HG03196 (cell line): ENCODE measurements around the gene PKHD1.
A peak's percentile ranks its signal among the peaks of the same experiment; 100 is the strongest.
"Not testable (repeated sequence)": the region's sequence is repeated elsewhere in the genome, so short reads cannot be mapped to it uniquely, and the experiment has no call there.

Source experiments
- ATAC-seq: cut with Tn5 transposase; IDR thresholded peaks from one replicate; pipeline ENCODE4 v1.9.1; 2021; ENCODE audit not compliant: unreplicated experiment

Gene PKHD1

DNA sequence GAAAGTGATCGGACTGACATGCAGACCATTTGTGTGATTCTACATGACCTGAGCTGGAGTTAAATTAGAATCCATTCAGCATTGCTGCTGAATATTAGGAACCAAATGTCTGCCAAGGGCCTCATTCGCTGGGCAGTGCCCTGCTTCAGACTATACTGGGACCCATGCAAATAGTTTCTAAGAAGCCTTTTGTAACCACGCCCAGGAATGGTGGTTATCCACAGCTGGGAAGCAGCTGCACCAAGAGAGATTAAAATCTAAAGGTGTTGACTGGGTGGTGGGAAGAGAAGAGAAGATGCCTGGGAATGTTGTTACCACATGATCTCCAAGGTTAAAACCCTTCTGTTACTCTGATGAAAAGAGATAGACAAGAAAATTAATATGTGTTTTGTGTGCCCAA lies 156.8 kb downstream of the PKHD1 start:
- no peak for ATAC-seq

DNA sequence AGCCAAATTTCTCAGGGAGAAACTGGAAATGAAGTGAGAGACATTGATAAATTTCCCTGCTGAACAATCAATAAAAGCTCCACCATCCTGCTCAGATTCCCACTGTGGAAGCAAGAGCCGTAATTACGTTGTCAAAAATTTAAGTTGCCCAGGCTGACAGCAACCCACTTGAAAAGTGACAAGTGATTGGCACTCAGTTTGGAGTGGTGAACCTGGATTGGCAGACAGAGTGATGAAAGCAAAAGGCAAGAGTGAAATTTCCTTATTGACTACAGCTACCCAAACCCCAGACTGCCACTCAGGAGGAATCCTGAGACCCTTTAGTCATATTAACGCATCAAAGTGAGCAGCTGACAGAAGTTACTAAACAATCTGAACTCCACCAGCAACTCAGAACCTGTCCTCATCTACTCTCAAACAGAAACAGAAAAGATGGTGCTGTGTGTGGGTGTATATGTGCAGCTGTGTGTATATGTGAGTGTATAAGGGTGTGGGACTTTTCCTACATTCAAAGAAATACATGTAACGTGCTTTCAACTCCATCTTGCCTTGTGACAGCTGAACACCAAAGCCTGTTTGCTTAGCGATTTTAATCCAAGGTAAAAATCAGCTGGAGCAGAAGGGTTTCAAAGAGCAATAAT lies 157.4 kb downstream of the PKHD1 start:
- ATAC-seq = no peak

DNA sequence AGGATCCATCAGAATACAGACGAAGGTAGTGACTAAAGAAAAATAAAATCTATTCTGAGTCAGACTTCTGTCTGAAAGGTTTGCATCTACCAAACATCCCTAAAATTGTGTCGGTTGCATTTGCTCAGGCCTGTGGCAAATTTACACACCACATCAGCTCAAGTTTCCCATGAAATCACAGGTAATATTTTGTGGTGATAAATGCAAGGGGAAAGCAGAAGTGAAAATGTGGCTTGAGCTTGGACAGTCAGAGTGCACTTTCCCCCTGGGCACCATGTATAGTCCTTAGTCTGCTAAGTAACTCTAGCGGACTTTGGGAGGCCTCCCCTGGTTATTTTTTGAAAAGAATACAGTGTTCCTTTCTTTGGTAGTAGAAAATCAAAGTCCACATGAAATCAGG lies 159.1 kb downstream of the PKHD1 start:
- ATAC-seq = peak; percentile 57

DNA sequence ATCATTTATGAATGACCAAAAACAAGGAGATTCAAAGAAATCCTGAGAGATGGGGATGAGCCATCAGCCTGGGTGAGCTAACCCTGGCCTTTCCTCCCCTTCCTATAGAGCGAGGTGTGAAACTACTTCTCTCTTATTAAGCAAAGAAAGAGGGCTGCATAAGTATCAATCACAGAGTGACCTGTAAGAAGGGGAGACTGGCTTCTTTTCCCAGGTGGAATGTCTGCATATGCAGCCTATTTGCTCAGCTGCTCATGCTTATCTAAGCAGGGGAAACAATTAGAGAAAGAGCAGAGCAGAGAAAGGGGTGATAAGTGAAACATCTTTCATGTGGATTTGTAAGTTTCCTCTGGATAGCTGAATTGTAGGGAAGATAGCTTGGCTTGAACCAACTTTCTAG lies 160.0 kb downstream of the PKHD1 start:
- ATAC-seq = no peak

DNA sequence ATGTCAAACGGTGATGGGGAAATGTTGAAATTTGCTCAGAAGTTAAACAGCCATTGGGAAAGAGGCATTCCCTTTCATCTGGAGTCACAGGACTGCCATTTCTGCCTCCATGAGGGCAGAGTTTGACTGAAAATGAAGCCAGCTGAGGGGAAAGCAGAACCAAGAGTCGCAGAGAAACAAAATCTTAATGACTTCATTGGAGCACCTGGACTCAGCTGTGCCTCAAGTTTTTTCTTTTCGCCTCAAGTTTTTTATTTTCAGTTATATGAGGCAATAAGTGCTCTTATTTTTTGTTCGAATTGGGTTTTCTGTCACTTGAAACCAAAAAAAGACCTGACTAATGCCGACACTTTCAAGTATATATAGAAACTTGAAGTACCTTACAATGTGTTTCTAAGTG lies 161.3 kb downstream of the PKHD1 start:
- no peak for ATAC-seq

DNA sequence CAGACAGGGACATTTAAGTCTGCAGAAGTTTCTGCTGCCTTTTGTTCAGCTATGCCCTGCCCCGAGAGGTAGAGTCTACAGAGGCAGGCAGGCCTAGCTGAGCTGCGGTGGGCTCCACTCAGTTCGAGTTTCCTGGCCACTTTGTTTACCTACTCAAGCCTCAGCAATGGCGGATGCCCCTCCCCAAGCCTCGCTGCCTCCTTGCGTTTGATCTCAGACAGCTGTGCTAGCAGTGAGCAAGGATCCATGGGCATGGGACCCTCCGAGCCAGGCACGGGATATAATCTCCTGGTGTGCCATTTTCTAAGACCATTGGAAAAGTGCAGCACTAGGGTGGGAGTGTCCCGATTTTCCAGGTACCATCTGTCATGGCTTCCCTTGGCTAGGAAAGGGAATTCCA lies 164.9 kb downstream of the PKHD1 start:
- not testable (repeated sequence) for ATAC-seq

DNA sequence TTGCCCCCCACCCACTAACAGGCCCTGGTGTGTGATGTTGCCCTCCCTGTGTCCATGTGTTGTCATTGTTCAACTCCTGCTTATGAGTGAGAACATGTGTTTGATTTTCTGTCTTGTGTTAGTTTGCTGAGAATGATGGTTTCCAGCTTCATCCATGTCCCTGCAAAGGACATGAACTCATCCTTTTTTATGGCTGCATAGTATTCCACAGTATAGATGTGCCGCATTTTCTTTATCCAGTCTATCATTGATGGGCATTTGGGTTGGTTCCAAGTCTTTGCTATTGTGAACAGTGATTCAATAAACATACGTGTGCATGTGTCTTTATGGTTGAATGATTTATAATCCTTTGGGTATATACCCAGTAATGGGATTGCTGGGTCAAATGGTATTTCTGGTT lies 169.1 kb downstream of the PKHD1 start:
- not testable (repeated sequence) for ATAC-seq

DNA sequence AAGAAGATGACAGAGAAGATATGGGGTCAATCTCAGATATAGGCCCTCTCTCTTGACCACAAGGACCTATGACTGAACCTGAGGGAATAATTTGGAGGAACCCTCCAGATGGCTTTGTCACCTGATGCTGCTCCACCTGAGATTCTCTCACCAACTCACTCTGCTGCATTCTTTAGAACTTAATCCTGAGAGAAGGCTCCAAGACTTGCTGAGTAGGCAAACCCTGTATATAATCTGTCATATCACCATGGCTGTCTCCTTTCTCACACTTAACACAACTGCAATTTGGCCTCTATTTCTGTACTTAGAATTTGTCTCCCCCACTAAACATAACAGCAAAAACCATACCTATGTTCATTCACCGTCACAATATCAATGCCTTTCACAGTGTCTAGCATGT lies 172.3 kb downstream of the PKHD1 start:
- ATAC-seq = no peak

DNA sequence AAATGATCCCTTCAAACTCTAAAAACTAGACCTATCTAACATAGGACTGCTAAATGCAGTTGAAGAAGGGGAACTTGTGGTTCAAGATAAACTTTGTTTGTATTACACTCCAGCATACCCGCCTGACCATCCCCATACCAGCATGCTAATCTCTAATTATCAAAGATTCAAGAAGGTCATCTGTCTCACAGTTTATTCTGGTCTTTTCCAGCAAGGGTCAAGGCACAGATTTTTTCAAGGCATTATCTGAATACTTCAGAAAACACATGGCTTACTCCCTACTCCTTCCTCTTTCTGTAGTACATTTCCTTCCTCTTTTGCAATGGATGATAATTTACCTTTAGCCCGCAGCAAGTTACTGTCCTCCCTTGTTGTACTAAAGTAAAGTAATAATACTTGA lies 174.1 kb downstream of the PKHD1 start:
- ATAC-seq = no peak

DNA sequence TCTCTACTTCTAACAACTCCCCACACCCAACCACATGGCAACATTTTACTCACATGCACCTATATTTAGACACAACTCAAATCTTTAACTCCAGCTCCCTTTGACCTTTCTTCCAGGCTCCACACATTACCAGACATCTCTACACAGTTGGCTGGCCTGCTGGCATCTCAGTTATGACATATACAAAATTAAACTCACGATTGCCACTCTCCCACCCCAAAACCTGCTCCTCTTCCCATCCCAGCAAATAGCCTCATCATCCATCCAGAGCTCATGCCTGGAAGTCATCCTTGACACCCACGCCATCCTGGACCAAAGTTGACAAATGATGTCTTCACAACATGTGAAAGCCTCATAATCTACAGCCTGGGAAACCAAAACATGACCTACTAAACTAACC lies 176.6 kb downstream of the PKHD1 start:
- no peak for ATAC-seq

DNA sequence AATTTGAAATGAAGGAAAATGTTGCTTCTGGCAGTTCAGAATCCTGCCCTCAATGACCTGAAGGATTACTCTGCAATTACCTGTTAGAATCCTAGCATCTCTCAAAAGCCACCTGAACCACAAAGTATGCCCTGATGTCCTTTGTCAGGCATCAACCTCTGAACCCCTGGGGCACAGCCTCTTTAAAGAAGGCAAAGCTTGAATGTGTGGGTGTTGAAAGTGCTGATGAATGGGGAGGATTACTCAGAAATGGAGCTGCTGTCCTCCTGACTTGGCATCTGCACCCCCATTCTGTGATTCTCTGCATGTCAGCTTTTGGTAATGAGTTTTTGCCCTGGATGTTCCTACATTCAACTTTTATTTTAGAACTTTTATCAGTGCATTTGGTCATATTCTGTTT lies 179.2 kb downstream of the PKHD1 start:
- no peak for ATAC-seq

DNA sequence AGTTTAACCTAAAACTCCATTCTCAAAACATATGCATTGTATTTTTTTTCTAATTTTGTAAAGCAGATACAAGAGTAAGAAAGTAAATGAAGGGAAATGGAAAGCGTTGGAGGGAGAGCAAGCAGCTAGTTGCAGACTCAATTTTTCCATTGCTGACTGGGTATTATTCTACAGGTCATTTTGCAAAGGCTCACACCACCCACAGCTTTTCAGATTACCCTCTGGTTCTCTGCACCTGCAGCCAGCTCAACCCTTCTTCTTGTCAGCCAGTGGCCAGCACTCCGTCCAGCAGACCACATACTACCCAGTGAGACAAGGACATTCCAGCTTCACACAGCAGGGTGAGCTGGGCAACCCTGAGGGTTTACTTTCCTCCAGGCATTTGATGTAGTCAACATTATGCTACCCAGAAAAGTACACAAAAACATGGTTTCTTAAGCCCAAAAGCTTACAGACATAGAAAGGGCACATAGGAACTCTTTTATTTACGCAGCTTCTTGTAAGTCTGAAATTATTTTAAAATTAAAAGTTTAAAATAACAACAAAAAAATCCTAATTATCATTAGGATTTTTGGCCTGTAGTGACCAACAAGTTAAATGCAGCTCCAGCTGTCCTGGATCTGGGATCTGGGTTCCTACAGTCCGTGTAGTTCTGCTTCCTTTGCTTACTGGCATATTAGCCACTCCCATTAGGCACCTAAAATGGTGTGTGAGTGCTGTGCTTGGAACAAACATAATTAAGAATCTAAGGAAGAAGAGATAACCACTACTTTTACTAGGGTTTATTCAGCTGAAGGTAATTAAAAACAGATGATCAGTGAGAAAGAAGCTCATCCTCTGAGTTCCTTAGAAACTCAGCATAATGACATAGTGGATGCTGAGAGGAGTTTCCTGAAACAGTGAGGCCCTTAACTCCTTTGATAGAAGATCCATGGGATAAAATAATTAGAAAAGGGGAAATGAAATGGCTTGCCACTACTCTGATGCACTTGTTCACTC lies 185.3 kb downstream of the PKHD1 start:
- ATAC-seq = no peak

DNA sequence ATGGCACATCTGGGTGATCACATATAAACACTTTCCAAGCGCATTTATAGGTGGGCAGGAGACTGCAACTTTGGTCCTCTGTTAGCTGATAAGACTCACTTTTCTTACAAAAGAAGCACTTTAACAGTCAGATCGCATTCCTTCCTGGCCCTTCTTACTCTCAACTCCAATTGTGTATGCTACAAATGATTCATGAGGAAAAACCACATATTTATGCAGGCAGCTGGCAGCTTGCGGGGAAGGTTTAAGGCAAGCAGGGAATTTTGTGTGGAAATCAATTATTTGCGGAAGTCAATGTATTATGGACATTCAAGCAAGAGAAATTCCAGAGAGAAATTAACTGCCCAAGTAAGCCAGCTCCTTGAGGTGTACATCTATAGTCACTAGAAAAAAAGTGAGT lies 194.0 kb downstream of the PKHD1 start:
- ATAC-seq = no peak

DNA sequence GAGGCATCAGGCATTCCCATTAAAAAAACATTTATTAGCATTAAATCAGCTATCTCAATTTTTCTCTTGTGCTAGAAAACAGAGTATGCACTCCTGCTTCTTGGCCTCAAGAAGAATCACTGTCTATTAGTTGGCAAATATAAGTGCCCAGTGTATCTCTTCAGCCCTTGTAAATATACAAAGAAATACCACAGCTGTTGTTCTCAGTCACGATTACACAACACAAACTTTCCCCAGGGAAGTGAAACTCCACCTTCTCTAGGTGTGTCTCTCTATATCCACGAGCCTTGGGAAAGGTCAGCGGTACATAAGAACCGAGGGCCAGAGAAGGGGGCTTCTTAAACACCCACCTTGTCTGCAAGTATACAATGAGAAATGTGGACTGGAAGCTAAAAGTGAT lies 194.7 kb downstream of the PKHD1 start:
- ATAC-seq = no peak

DNA sequence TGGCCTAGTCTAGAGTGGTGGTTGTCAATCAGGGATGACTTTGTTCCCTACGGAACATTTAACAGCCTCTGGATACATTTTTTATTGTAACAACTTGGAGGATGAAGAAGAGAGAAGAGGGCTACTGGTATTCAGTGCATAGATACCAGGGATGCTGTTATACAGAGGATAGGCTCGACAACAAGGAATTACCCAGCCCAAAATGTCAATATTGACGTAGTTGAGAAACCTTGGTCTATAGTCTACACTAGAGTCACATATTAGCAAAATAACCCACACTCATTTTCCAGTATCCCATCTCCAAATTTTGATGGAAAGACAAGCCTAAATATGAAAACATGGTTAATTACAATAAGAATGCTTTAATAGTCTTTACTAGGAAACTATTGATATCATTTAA lies 195.1 kb downstream of the PKHD1 start:
- ATAC-seq = no peak

DNA sequence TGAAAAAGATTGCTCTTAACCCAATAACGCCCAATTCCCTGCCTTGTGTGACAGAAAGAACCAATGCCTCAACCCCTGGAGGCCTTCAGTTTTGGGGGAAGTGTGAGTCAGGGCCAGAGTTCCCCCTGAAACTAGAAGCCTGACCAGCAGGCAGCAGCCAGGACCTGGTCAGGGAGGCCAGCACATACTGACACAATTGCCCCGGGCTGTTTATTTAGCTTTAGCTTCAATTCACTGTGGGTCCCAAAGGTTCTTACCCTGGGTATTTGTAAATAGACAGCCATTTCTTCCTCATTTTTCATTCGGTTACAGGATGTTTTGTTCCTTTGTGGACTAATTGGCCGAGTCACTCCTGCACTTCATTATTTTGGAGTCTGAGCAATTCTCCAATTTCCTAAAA lies 195.6 kb downstream of the PKHD1 start:
- ATAC-seq = no peak

DNA sequence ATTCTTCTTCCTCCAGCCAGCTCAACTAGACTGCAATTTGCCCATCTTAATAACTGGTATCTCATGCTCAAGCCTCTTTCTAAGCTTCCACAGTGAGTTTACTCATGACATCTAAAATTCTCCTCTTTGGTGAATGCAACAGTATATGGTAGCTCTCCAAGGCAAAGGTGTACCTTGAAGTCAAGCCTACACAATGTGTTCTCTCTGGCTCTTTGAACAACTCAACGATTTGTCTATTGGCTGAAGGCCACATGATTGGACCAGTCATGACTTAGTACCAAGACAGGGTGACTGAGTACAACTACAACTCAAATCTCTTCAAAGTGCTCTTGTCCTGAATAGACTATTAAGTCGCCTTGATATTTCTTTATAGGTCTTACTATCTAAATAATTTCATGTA lies 199.6 kb downstream of the PKHD1 start:
- no peak for ATAC-seq

DNA sequence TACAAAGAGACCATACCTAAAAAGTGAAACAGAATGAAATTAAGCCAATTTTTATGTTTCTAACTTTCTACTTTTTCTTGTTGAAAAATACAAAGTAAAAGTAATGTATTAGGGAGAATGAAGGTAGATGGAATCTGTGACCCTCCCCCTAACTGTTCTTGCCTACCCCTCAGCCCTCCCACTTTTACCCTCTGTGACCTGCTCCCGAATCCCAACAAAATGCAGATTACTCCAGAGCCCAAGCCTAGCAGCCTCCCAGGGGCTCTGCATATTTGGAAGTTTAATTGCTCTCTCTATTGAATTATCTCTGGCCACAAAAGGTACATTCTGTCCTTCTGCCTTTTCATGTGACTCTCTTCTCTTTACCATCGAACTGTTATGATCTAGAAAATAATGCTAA lies 201.5 kb downstream of the PKHD1 start:
- ATAC-seq = no peak

DNA sequence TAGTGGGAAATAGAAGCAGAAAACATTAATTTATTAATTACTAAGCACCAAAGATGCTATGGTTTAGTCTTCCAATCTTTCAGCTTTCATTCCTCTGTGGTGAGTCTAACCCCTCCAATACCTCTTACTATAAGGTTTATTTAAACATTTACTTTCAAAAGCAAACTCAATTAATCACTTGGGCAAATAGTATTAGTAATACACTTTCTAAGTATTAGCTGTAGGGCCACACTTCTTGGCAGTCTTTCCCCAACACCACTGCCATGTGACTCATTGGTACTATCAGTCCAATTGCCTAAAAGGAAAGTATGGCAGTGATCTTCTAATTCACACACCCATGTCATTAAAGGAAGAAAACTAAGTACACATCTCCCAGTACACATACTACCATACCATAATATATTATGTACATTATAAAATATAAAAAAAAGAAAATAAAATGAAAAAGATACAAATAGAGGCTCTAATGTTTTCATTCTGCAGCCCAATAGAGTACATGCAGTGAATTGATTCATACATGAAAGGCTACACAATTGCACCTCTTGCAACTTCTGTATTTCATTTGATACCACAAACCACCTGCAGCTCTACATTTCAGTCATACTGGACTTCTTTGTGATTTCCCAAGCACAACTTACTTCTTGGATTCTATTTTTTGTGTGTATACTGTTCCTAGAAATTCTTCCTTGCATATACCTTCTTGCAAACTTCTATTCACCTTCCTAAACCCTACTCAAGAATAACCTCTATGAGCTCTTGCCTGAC lies 218.6 kb downstream of the PKHD1 start:
- no peak for ATAC-seq

DNA sequence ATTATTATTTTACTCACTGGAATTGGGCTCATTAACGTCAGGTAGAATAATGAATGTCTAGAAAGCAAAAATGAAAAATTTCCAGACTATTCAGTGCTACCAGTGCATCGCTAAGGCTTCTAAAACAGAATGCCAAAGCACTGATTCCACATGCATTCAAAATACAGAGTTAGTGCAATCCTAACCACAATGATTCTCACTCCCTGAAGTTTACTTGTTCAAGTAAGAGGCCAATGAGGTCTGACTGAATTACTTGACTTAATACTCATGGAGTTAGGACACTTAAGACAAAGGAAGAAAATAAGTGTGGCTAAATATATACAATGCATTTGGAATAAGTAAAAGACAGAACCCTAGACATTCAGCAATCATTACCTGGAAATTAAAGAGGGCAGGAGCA lies 220.5 kb downstream of the PKHD1 start:
- no peak for ATAC-seq

DNA sequence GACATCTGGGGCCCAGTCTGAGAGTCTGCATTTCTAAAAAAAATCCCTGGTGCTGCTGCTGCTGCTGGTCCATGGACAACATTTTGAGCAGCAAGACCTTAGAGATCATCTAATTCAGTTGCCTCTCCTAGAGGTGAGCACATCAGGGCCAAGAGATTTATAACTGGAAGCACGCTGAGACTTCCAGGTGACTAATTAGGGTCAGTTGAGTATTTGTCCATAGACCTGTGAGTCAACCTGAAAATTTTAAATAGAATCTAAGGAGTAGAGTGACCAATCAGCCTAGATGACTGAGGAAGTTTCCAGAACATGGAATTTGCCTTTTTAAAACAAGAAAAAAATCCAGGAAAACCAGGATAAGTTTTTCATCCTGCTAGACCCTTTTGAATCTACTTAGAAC lies 221.4 kb downstream of the PKHD1 start:
- ATAC-seq = no peak

DNA sequence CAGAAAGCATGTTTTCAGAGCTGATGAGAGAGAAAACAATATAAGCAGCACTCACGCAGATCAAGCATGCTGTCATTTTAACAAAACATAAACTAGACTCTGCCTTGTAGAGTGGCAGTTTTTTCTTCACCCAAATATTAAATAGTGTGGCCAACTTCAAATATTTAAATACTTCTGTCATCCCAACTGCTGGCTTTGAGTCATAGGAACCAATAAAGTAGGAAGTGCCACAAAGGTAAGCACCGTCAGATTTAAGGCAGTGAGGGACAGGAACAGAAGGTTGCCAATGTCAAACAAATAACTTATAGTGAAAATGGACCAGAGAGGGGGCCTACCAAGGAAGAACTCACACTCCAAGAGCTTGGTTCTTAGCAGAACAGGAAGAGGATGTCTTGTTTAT lies 222.2 kb downstream of the PKHD1 start:
- no peak for ATAC-seq
